ENCODE measurements around the gene CHMP3.
"Not testable (repeated sequence)": the region's sequence is repeated elsewhere in the genome, so short reads cannot be mapped to it uniquely, and the experiment has no call there.

CHMP3 gene

DNA sequence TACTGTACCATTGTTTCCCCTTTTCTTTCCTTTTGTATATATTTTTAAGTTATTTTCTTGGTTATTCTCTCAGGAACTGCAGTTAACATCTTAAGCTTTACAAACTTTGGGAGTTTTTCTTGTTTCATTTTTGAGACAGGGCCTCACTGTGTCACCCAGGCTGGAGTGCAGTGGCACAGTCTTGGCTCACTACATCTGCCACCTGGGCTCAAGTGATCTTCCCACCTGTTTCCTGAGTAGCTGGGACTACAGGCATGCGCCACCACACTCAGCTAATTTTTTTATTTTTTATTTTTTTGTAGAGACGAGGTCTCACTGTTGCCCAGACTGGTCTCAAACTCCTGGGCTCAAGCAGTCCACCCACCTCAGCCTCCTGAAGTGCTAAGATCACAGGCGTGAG, 66.9 kb downstream of the CHMP3 start:
- not testable (repeated sequence) for H3K27ac ChIP-seq (ENCODE audit: low read depth, low read length)
- Histone ChIP-seq H3K9me3 (ENCODE audit: control insufficient read depth in 5 of 5, low read length in 5 of 5) (peaks cover 0 to 12% (median 4%) of the 10 kb centered on the region in 5 donors), H3K36me3 (ENCODE audit: control insufficient read depth in 5 of 5, insufficient read depth in 5 of 5, low read length in 5 of 5) (peaks cover 56 to 72% (median 64%) of the 10 kb centered on the region in 5 donors)

DNA sequence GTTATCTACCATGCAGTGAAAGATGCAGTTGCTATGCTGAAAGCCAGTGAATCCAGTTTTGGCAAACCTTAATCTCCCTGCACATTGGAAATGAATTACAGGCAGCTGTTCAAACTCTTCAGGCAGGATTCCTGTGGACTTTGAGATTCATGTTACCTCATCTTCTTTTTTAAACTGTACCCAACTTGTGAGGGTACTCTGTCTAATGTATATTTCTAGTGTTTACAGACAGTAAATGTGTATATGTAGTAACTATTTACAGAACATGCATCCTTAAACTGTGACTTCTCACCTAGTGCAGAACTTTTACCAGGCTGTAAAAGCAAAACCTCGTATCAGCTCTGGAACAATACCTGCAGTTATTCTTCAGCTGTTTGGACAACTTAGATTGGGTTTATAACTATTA, 71.2 kb downstream of the CHMP3 start:
- H3K9ac ChIP-seq (ENCODE audit: low read length in 5 of 5): no peak overlapping the region
- H3K36me3 ChIP-seq (ENCODE audit: control insufficient read depth in 5 of 5, insufficient read depth in 5 of 5, low read length in 5 of 5): peaks cover 64 to 77% (median 66%) of the 10 kb centered on the region in 5 donors
- no peaks in the 10 kb centered on the region for H3K27me3 ChIP-seq (ENCODE audit: control insufficient read depth in 5 of 5, insufficient read depth in 4 of 5, low read length in 5 of 5)
- H3K4me3 ChIP-seq (ENCODE audit: low read depth in 1 of 5, low read length in 5 of 5): no peak overlapping the region
- H3K9me3 ChIP-seq (ENCODE audit: control insufficient read depth in 5 of 5, low read length in 5 of 5): no peaks in the 10 kb centered on the region
- no peaks in the 10 kb centered on the region for H3K4me1 ChIP-seq (ENCODE audit: control insufficient read depth in 5 of 5, insufficient read depth in 5 of 5, low read length in 5 of 5)
- no peak overlapping the region for H3K27ac ChIP-seq (ENCODE audit: low read depth, low read length)

More for the DNA sequence above, 66.9 kb downstream of the CHMP3 start:
- H3K4me1 ChIP-seq (ENCODE audit: control insufficient read depth in 5 of 5, insufficient read depth in 5 of 5, low read length in 5 of 5); H3K27me3 ChIP-seq (ENCODE audit: control insufficient read depth in 5 of 5, insufficient read depth in 4 of 5, low read length in 5 of 5); H3K9ac ChIP-seq (ENCODE audit: low read length in 5 of 5); H3K4me3 ChIP-seq (ENCODE audit: low read depth in 1 of 5, low read length in 5 of 5): not testable (repeated sequence)

DNA sequence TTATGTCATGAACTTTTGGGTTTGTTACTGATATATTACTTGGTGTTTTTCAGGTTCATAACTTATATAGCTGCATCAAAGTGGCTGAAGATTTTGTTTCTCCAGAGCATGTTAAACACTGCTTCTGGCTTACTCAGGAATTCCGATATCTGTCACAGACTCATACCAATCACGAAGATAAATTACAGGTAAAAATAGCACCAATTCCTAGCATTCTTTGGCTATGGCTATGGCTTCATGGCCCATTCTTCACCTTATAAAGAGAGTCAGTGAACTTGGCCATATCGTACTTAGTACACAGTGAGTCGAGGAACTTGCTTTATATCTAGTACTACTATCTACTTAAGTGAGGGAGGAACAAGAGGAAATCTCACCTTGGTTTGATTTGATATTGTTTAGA, 72.2 kb downstream of the CHMP3 start:
- Histone ChIP-seq H3K4me3 (ENCODE audit: low read depth in 1 of 5, low read length in 5 of 5) (no peak overlapping the region), H3K9me3 (ENCODE audit: control insufficient read depth in 5 of 5, low read length in 5 of 5) (no peaks in the 10 kb centered on the region), H3K36me3 (ENCODE audit: control insufficient read depth in 5 of 5, insufficient read depth in 5 of 5, low read length in 5 of 5) (peaks cover 65 to 82% (median 73%) of the 10 kb centered on the region in 5 donors), H3K9ac (ENCODE audit: low read length in 5 of 5) (no peak overlapping the region), H3K27ac (ENCODE audit: low read depth, low read length) (no peak overlapping the region), H3K27me3 (ENCODE audit: control insufficient read depth in 5 of 5, insufficient read depth in 4 of 5, low read length in 5 of 5) (no peaks in the 10 kb centered on the region), H3K4me1 (ENCODE audit: control insufficient read depth in 5 of 5, insufficient read depth in 5 of 5, low read length in 5 of 5) (no peaks in the 10 kb centered on the region)

DNA sequence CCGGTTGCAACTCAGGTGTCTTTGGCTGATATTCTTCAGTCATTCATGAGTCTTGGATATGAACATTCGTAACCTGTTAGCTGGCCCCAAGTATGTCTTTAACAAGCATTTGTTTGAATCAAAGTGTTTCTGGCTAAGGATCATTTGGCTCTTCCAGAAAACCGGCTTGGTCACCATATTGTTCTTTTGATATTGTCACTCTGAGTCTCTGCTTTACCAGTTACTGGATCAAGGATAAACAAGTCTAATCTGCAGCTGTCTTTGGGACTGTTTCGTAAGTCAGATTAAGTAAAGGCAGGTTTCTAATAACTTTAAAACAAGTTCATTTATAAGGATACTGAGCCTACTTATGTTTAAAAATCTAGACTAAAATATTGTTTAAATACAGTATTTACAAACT, 73.0 kb downstream of the CHMP3 start:
- Histone ChIP-seq H3K27ac (ENCODE audit: low read depth, low read length) (no peak overlapping the region), H3K27me3 (ENCODE audit: control insufficient read depth in 5 of 5, insufficient read depth in 4 of 5, low read length in 5 of 5) (no peaks in the 10 kb centered on the region), H3K4me1 (ENCODE audit: control insufficient read depth in 5 of 5, insufficient read depth in 5 of 5, low read length in 5 of 5) (no peaks in the 10 kb centered on the region), H3K9me3 (ENCODE audit: control insufficient read depth in 5 of 5, low read length in 5 of 5) (no peaks in the 10 kb centered on the region), H3K4me3 (ENCODE audit: low read depth in 1 of 5, low read length in 5 of 5) (no peak overlapping the region), H3K36me3 (ENCODE audit: control insufficient read depth in 5 of 5, insufficient read depth in 5 of 5, low read length in 5 of 5) (peaks cover 65 to 85% (median 79%) of the 10 kb centered on the region in 5 donors), H3K9ac (ENCODE audit: low read length in 5 of 5) (no peak overlapping the region)

DNA sequence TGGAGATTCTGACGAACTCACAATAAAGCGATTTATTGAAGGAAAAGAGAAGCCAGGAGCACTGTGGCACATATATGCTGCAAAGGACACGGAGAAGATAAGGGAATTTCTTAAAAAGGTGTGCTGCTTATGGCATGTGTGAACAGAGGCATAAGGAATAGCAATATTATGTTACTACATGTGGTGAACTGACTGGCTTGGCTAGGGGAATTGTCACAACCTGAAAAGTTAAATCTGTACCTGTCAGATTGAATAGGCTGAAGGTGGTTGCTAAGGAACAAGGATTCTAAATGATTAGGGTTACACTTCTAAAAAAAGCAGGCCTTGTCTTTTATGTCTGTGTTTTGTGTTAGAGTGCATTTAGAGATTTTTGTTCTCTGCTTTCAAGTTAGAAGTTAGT, 73.7 kb downstream of the CHMP3 start:
- Histone ChIP-seq H3K27me3 (ENCODE audit: control insufficient read depth in 5 of 5, insufficient read depth in 4 of 5, low read length in 5 of 5) (no peaks in the 10 kb centered on the region), H3K36me3 (ENCODE audit: control insufficient read depth in 5 of 5, insufficient read depth in 5 of 5, low read length in 5 of 5) (peaks cover 72 to 91% (median 83%) of the 10 kb centered on the region in 5 donors), H3K9ac (ENCODE audit: low read length in 5 of 5) (no peak overlapping the region), H3K27ac (ENCODE audit: low read depth, low read length) (no peak overlapping the region), H3K4me1 (ENCODE audit: control insufficient read depth in 5 of 5, insufficient read depth in 5 of 5, low read length in 5 of 5) (no peaks in the 10 kb centered on the region), H3K9me3 (ENCODE audit: control insufficient read depth in 5 of 5, low read length in 5 of 5) (no peaks in the 10 kb centered on the region), H3K4me3 (ENCODE audit: low read depth in 1 of 5, low read length in 5 of 5) (no peak overlapping the region)

DNA sequence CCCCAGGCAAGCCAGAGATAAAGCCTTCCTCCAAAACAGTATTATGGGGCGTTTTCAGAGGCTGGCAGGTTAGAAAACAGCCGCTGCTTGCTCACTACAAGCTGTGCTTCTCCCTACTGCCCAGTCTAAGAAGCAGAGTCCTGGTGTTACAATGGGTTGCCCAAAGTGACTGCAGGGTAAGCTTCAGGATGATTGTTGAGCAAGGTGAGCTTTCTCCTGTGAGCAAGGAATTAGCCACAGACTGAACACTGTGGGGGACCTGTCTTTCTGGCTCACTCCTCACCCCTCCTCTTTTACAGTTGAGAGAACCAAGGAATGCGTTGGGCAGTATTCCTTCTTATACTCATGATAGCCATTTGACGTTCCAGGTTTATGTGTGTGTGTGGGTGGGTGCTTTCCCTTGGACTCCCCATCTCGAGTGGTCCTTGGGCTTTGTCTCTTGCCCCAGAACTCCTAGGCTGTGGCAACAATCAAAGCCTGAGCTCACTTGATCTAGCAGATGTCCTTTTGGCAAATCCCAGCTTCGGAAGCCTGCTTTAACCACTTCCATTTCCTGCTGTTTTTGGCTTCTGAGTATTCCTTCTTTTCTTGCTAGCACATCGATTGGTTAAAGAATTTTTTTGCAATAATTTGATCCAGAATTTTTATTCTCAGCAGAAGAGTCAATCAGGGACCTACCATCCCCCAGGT, 74.5 kb downstream of the CHMP3 start:
- no peak overlapping the region for H3K9ac ChIP-seq (ENCODE audit: low read length in 5 of 5)
- H3K4me3 ChIP-seq (ENCODE audit: low read depth in 1 of 5, low read length in 5 of 5): no peak overlapping the region
- no peaks in the 10 kb centered on the region for H3K9me3 ChIP-seq (ENCODE audit: control insufficient read depth in 5 of 5, low read length in 5 of 5)
- peaks cover 73 to 99% (median 92%) of the 10 kb centered on the region in 5 donors for H3K36me3 ChIP-seq (ENCODE audit: control insufficient read depth in 5 of 5, insufficient read depth in 5 of 5, low read length in 5 of 5)
- no peak overlapping the region for H3K27ac ChIP-seq (ENCODE audit: low read depth, low read length)
- no peaks in the 10 kb centered on the region for H3K27me3 ChIP-seq (ENCODE audit: control insufficient read depth in 5 of 5, insufficient read depth in 4 of 5, low read length in 5 of 5)
- no peaks in the 10 kb centered on the region for H3K4me1 ChIP-seq (ENCODE audit: control insufficient read depth in 5 of 5, insufficient read depth in 5 of 5, low read length in 5 of 5)

DNA sequence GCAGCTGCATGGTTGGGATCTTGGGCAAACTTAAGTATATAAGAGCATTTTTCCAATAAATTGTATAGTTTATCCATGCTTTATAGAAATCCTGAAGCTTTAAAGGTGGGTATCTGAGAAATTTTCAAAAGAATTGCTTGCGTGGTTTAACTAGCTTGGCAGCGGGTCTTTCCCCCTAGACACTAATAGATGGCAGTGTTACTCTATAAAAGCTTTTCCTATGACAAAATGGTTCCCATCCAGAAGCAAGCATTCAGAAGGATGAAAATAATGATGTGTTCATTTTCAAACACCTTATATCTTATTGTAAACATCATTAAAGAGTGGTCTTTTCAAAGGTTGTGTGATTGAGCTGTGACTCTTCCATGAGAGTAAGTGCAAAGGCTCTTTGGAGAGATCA, 76.2 kb downstream of the CHMP3 start:
- H3K4me3 ChIP-seq (ENCODE audit: low read depth in 1 of 5, low read length in 5 of 5): no peak overlapping the region
- no peaks in the 10 kb centered on the region for H3K9me3 ChIP-seq (ENCODE audit: control insufficient read depth in 5 of 5, low read length in 5 of 5)
- H3K9ac ChIP-seq (ENCODE audit: low read length in 5 of 5): no peak overlapping the region
- H3K36me3 ChIP-seq (ENCODE audit: control insufficient read depth in 5 of 5, insufficient read depth in 5 of 5, low read length in 5 of 5): peaks cover 64 to 99% (median 96%) of the 10 kb centered on the region in 5 donors
- peaks cover 0 to 4% (median 0%) of the 10 kb centered on the region in 5 donors for H3K4me1 ChIP-seq (ENCODE audit: control insufficient read depth in 5 of 5, insufficient read depth in 5 of 5, low read length in 5 of 5)
- no peaks in the 10 kb centered on the region for H3K27me3 ChIP-seq (ENCODE audit: control insufficient read depth in 5 of 5, insufficient read depth in 4 of 5, low read length in 5 of 5)
- H3K27ac ChIP-seq (ENCODE audit: low read depth, low read length): no peak overlapping the region

DNA sequence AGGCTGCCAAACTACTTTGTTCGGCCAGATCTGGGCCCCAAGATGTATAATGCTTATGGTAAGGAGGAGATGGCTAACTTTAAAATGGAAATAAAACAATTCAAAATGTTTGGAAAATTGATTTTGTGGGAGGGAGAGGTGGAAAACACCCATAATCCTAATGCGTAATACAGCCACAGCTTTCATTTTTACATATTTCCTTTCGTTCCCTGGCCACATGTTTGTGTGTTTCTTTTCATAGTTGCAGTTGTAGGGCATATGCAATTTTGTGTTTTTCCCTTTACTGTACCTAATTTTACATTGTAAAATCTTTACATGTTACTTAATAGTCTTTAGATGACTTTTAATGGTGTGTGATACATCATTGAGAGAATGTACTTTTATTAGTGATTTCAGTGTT, 77.4 kb downstream of the CHMP3 start:
- no peak overlapping the region for H3K4me3 ChIP-seq (ENCODE audit: low read depth in 1 of 5, low read length in 5 of 5)
- H3K4me1 ChIP-seq (ENCODE audit: control insufficient read depth in 5 of 5, insufficient read depth in 5 of 5, low read length in 5 of 5): peaks cover 0 to 5% (median 2%) of the 10 kb centered on the region in 5 donors
- no peak overlapping the region for H3K9ac ChIP-seq (ENCODE audit: low read length in 5 of 5)
- no peaks in the 10 kb centered on the region for H3K27me3 ChIP-seq (ENCODE audit: control insufficient read depth in 5 of 5, insufficient read depth in 4 of 5, low read length in 5 of 5)
- no peak overlapping the region for H3K27ac ChIP-seq (ENCODE audit: low read depth, low read length)
- peaks cover 59 to 97% (median 91%) of the 10 kb centered on the region in 5 donors for H3K36me3 ChIP-seq (ENCODE audit: control insufficient read depth in 5 of 5, insufficient read depth in 5 of 5, low read length in 5 of 5)
- no peaks in the 10 kb centered on the region for H3K9me3 ChIP-seq (ENCODE audit: control insufficient read depth in 5 of 5, low read length in 5 of 5)

DNA sequence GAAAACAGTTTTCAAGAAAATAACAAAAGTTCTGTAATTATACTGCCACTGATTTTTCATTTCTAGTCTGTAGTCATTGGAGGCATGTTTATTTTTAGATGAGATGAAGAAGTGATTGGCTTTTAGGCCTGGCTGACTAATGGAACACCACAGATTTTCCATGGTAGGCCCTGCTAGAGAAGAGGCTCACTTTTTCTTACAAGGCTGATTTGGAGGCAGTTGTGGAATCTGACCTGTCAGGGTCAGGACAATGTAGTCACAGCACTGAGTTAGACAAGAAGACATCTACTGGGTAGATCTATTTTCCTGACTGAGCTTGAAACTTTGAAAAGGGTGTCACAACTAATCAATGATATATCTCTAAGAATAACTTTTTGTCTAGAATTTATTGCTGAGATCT, 78.1 kb downstream of the CHMP3 start:
- H3K4me3 ChIP-seq (ENCODE audit: low read depth in 1 of 5, low read length in 5 of 5): no peak overlapping the region

DNA sequence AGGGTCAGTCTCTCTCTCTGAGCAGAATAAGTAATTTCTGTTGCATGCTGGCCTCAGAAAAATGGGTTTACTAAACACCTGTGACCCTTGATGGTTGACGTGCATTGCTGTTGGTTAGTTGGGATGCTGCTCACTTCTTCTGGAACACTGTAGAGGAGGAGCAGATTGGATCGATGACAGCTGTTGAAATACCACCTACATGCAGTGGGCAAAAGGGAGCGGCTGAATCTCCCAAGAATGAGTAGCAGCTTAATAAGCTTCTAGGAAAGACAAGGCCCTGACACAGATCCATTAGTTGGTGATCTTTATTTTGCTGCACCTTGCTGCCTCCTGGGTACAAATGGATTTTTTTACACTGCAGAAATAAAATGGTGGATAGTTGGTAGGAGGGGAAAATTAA, 78.9 kb downstream of the CHMP3 start:
- Histone ChIP-seq H3K9me3 (ENCODE audit: control insufficient read depth in 5 of 5, low read length in 5 of 5) (no peaks in the 10 kb centered on the region), H3K4me1 (ENCODE audit: control insufficient read depth in 5 of 5, insufficient read depth in 5 of 5, low read length in 5 of 5) (peaks cover 0 to 16% (median 4%) of the 10 kb centered on the region in 5 donors), H3K27me3 (ENCODE audit: control insufficient read depth in 5 of 5, insufficient read depth in 4 of 5, low read length in 5 of 5) (no peaks in the 10 kb centered on the region), H3K4me3 (ENCODE audit: low read depth in 1 of 5, low read length in 5 of 5) (no peak overlapping the region), H3K27ac (ENCODE audit: low read depth, low read length) (no peak overlapping the region), H3K36me3 (ENCODE audit: control insufficient read depth in 5 of 5, insufficient read depth in 5 of 5, low read length in 5 of 5) (peaks cover 56 to 97% (median 88%) of the 10 kb centered on the region in 5 donors), H3K9ac (ENCODE audit: low read length in 5 of 5) (no peak overlapping the region)

More for the DNA sequence above, 78.1 kb downstream of the CHMP3 start:
- no peaks in the 10 kb centered on the region for H3K9me3 ChIP-seq (ENCODE audit: control insufficient read depth in 5 of 5, low read length in 5 of 5)
- no peak overlapping the region for H3K27ac ChIP-seq (ENCODE audit: low read depth, low read length)
- H3K27me3 ChIP-seq (ENCODE audit: control insufficient read depth in 5 of 5, insufficient read depth in 4 of 5, low read length in 5 of 5): no peaks in the 10 kb centered on the region
- peaks cover 0 to 9% (median 4%) of the 10 kb centered on the region in 5 donors for H3K4me1 ChIP-seq (ENCODE audit: control insufficient read depth in 5 of 5, insufficient read depth in 5 of 5, low read length in 5 of 5)
- no peak overlapping the region for H3K9ac ChIP-seq (ENCODE audit: low read length in 5 of 5)
- peaks cover 58 to 97% (median 89%) of the 10 kb centered on the region in 5 donors for H3K36me3 ChIP-seq (ENCODE audit: control insufficient read depth in 5 of 5, insufficient read depth in 5 of 5, low read length in 5 of 5)
